Fibroblast of lung (primary cell): Measurements from ENCODE around the gene TBATA. TPM values are rescaled to one million over a fixed set of nuclear protein-coding genes. Genes with fewer than 3 reads are reported as not detected.

Source experiments
- DNase-seq, 2 donors: peaks; one replicate each; pipeline versions ENCODE4 v3.0.0 to v3.0.0-alpha.2; 2010; ENCODE audit warnings: low read depth in 2 of 2
- H2AFZ ChIP-seq: 2 replicates; pipeline ENCODE4 v1.5.1; 2012; ENCODE audit warnings: low read length, control low read depth, inconsistent platforms
- H3K27ac ChIP-seq: 2 replicates; pipeline ENCODE4 v1.5.1; 2011; ENCODE audit warnings: low read length, control low read depth; ENCODE audit not compliant: insufficient read depth
- H3K27me3 ChIP-seq: 2 replicates; pipeline ENCODE4 v1.5.1; 2011; ENCODE audit warnings: mild to moderate bottlenecking, low read length; ENCODE audit not compliant: control insufficient read depth, insufficient read depth
- H3K36me3 ChIP-seq: 2 replicates; pipeline ENCODE4 v1.5.1; 2011; ENCODE audit warnings: low read length; ENCODE audit not compliant: control insufficient read depth, insufficient read depth
- H3K4me1 ChIP-seq: 2 replicates; pipeline ENCODE4 v1.5.1; 2011; ENCODE audit warnings: low read length; ENCODE audit not compliant: control insufficient read depth, insufficient read depth; ENCODE audit errors: extremely low read depth
- H3K4me2 ChIP-seq: 2 replicates; pipeline ENCODE4 v1.5.1; 2011; ENCODE audit warnings: low read length, control low read depth; ENCODE audit not compliant: insufficient read depth; ENCODE audit errors: extremely low read depth
- H3K4me3 ChIP-seq, 4 experiments: fragments of 200-600 bp in 1 of 4; sonication (generic) in 1 of 4; replicated peaks in 1 of 4; 2 replicates each; pipeline ENCODE4 v1.5.1; 2011 to 2016; ENCODE audit warnings: low read length in 4 of 4, low read depth in 3 of 4, mild to moderate bottlenecking in 3 of 4, control low read depth in 2 of 4, inconsistent platforms in 1 of 4, mixed read lengths in 1 of 4; ENCODE audit not compliant: insufficient read depth in 1 of 4; ENCODE audit errors: control extremely low read depth in 1 of 4
- H3K79me2 ChIP-seq: 2 replicates; pipeline ENCODE4 v1.5.1; 2012; ENCODE audit warnings: mild to moderate bottlenecking, low read length, inconsistent platforms; ENCODE audit not compliant: control insufficient read depth, insufficient read depth
- H3K9ac ChIP-seq: 2 replicates; pipeline ENCODE4 v1.5.1; 2011; ENCODE audit warnings: mild to moderate bottlenecking, low read length, control low read depth; ENCODE audit not compliant: insufficient read depth
- H3K9me3 ChIP-seq: 2 replicates; pipeline ENCODE4 v1.5.1; 2012; ENCODE audit warnings: low read depth, low read length; ENCODE audit not compliant: control insufficient read depth, insufficient read depth
- H4K20me1 ChIP-seq: 2 replicates; pipeline ENCODE4 v1.5.1; 2011; ENCODE audit warnings: low read length; ENCODE audit not compliant: control insufficient read depth, insufficient read depth; ENCODE audit errors: extremely low read depth
- CTCF ChIP-seq, 2 donors: IDR thresholded peaks in 1 of 2; conservative IDR thresholded peaks in 1 of 2; 1 replicate in 1 of 2; 2 replicates in 1 of 2; pipeline ENCODE4 v1.5.1; 2011 to 2012; ENCODE audit warnings: low read length in 2 of 2, control low read depth in 1 of 2, inconsistent platforms in 1 of 2, low read depth in 1 of 2, mild to moderate bottlenecking in 1 of 2
- EZH2 ChIP-seq: IDR thresholded peaks from 2 replicates; pipeline ENCODE4 v1.5.1; 2012; ENCODE audit warnings: low read length, control low read depth, mild to moderate bottlenecking; ENCODE audit errors: missing control alignments
- polyA plus RNA-seq, 2 donors: library from polyadenylated mRNA; depleted of rRNA in 1 of 2; stranded (reverse) in 1 of 2; unstranded in 1 of 2; fragments of >200 nt; gene quantifications; 2 replicates each; pipeline ENCODE4 v1.2.1, GENCODE V29; 2011 to 2012; ENCODE audit warnings: missing spikeins in 1 of 2
- total RNA-seq: library from RNA; depleted of rRNA; stranded (reverse); fragments of >200 nt; gene quantifications from 2 replicates; pipeline ENCODE4 v1.2.1, GENCODE V29; 2014

TBATA gene
- total and polyA plus RNA-seq, 2 donors (not counting 1 experiment from before 2014, with no cell fraction given) = not detected

GRCh38 chr10:70809726-70810125 lies 24.5 kb upstream of the TBATA start:
- peak in 1 of 2 donors; percentile 51 for DNase-seq
- peaks cover 7% of the 10 kb centered on the region for H3K27me3 ChIP-seq
- no peak overlapping the region for H3K9ac ChIP-seq
- no peak overlapping the region for H3K4me2 ChIP-seq
- no peak for TF ChIP-seq EZH2
- TF ChIP-seq CTCF (conservative IDR thresholded peaks at IDR 0.05 in 1 of 2, IDR thresholded peaks at IDR 0.05 in 1 of 2; ENCODE audit: low read depth in 1 of 2, low read length in 2 of 2) = no peak
- no peaks in the 10 kb centered on the region for H3K4me1 ChIP-seq
- no peak overlapping the region for H2AFZ ChIP-seq
- no peak overlapping the region for H3K4me3 ChIP-seq
- no peaks in the 10 kb centered on the region for H3K36me3 ChIP-seq
- H3K27ac ChIP-seq = no peak overlapping the region
- no peaks in the 10 kb centered on the region for H4K20me1 ChIP-seq
- H3K79me2 ChIP-seq = no peaks in the 10 kb centered on the region
- H3K9me3 ChIP-seq = no peaks in the 10 kb centered on the region

- Histone ChIP-seq H3K4me1 (no peaks in the 10 kb centered on the region), H3K27me3 (peaks cover 7% of the 10 kb centered on the region), H4K20me1 (no peaks in the 10 kb centered on the region), H3K4me3 (no peak overlapping the region), H3K9ac (no peak overlapping the region), H3K79me2 (no peaks in the 10 kb centered on the region), H2AFZ (no peak overlapping the region), H3K27ac (no peak overlapping the region), H3K9me3 (no peaks in the 10 kb centered on the region), H3K36me3 (no peaks in the 10 kb centered on the region), H3K4me2 (no peak overlapping the region)
- no peak for TF ChIP-seq CTCF (conservative IDR thresholded peaks at IDR 0.05 in 1 of 2, IDR thresholded peaks at IDR 0.05 in 1 of 2; ENCODE audit: low read depth in 1 of 2, low read length in 2 of 2)
- no peak for DNase-seq
Observed at GRCh38 chr10:70809011-70809611, 23.9 kb upstream of the TBATA start.

- no peaks in the 10 kb centered on the region for H3K79me2 ChIP-seq
- DNase-seq = peak in 1 of 2 donors; percentile 57
- H3K9ac ChIP-seq = no peak overlapping the region
- no peak overlapping the region for H2AFZ ChIP-seq
- H3K4me2 ChIP-seq = no peak overlapping the region
- no peak overlapping the region for H3K4me3 ChIP-seq
- H3K36me3 ChIP-seq = no peaks in the 10 kb centered on the region
- no peak for TF ChIP-seq CTCF (conservative IDR thresholded peaks at IDR 0.05 in 1 of 2, IDR thresholded peaks at IDR 0.05 in 1 of 2; ENCODE audit: low read depth in 1 of 2, low read length in 2 of 2)
- no peak for TF ChIP-seq EZH2
- H3K4me1 ChIP-seq = no peaks in the 10 kb centered on the region
- H3K9me3 ChIP-seq = no peaks in the 10 kb centered on the region
- H3K27me3 ChIP-seq = peaks cover 4% of the 10 kb centered on the region
- H3K27ac ChIP-seq = no peak overlapping the region
- H4K20me1 ChIP-seq = no peaks in the 10 kb centered on the region
Observed at GRCh38 chr10:70807556-70807955, 22.4 kb upstream of the TBATA start.
